ENCODE measurements around the gene KIAA1210.

The KIAA1210 gene

GRCh38 chrX:119127650-119128049 lies at the start of gene KIAA1210:
KIAA1210 (minus strand) TSS chrX:119127812; CDS start chrX:119123642, 4,170 bp downstream.
- DNase-seq = no peak

- DNase-seq = no peak
These were observed 49.7 kb upstream of the KIAA1210 start for GRCh38 chrX:119177278-119177677.

- DNase-seq = no peak
These were observed 47.3 kb upstream of the KIAA1210 start for GRCh38 chrX:119174900-119175299.

- no peak for DNase-seq
These were observed 40.5 kb upstream of the KIAA1210 start for GRCh38 chrX:119168104-119168503.

- DNase-seq = no peak
These were observed 30.6 kb upstream of the KIAA1210 start for GRCh38 chrX:119158226-119158625.

GRCh38 chrX:119156241-119156640 lies 28.6 kb upstream of the KIAA1210 start:
- DNase-seq = no peak

GRCh38 chrX:119155416-119156035 lies 27.9 kb upstream of the KIAA1210 start:
- no peak for DNase-seq

GRCh38 chrX:119151051-119151380 lies 23.4 kb upstream of the KIAA1210 start:
- DNase-seq = no peak

- DNase-seq = no peak
These were observed 22.8 kb upstream of the KIAA1210 start for GRCh38 chrX:119150163-119151050.

GRCh38 chrX:119147486-119147885 lies 19.9 kb upstream of the KIAA1210 start:
- DNase-seq = no peak

GRCh38 chrX:119145241-119145653 lies 17.6 kb upstream of the KIAA1210 start:
- no peak for DNase-seq

GRCh38 chrX:119134466-119134865 lies 6.9 kb upstream of the KIAA1210 start:
- DNase-seq = no peak

- DNase-seq = no peak
These were observed 5.3 kb upstream of the KIAA1210 start for GRCh38 chrX:119132961-119133360.

GRCh38 chrX:119132316-119132715 lies 4.7 kb upstream of the KIAA1210 start:
- DNase-seq = no peak

GRCh38 chrX:119130911-119131310 lies 3.3 kb upstream of the KIAA1210 start:
- DNase-seq = no peak

GRCh38 chrX:119121341-119121740 lies 6.3 kb downstream of the KIAA1210 start:
- no peak for DNase-seq

GRCh38 chrX:119118780-119119395 lies 8.7 kb downstream of the KIAA1210 start:
- DNase-seq = peak; percentile 1

GRCh38 chrX:119107206-119107605 lies 20.4 kb downstream of the KIAA1210 start:
- no peak for DNase-seq

- no peak for DNase-seq
These were observed 21.8 kb downstream of the KIAA1210 start for GRCh38 chrX:119105826-119106225.

- DNase-seq = no peak
These were observed 26.4 kb downstream of the KIAA1210 start for GRCh38 chrX:119101168-119101567.

GRCh38 chrX:119095936-119096335 lies 31.7 kb downstream of the KIAA1210 start:
- no peak for DNase-seq

- no peak for DNase-seq
These were observed 32.8 kb downstream of the KIAA1210 start for GRCh38 chrX:119094819-119095218.

- no peak for DNase-seq
These were observed 33.4 kb downstream of the KIAA1210 start for GRCh38 chrX:119093991-119094735.

All from DMS79 (cell line).